ENCODE data around the gene JAZF1.

JAZF1 gene

GRCh38 chr7:28165961-28166955 lies 14.3 kb downstream of the JAZF1 start:
- DNase-seq (ENCODE audit: low read depth in 3 of 3) = no peak

- DNase-seq (ENCODE audit: low read depth in 3 of 3) = no peak
Observed at GRCh38 chr7:28165261-28165660, 15.3 kb downstream of the JAZF1 start.

GRCh38 chr7:28163949-28164348 lies 16.6 kb downstream of the JAZF1 start:
- no peak for DNase-seq (ENCODE audit: low read depth in 3 of 3)

- DNase-seq (ENCODE audit: low read depth in 3 of 3) = no peak
Observed at GRCh38 chr7:28161331-28161730, 19.3 kb downstream of the JAZF1 start.

DNA sequence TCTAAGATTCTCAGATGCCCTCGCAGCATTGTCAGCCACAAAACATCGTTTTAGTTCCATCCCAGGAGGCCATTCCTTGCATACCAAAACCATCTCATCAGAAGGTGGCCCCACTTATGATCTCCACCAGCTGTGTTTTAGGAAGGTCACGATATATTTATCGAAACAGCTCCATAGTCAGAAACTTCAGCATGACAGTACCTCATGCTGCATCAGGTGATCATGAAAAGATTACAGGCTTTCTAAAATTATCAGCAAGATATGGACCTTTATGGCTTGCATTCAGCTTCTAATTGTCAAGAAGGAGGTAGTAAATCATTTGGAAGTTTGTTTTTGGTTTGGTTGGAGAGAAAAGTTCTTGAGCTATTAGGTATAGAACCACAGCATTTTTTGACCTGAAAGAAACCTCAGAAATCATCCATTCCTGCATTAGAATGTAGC lies 20.0 kb downstream of the JAZF1 start:
- DNase-seq (ENCODE audit: low read depth in 3 of 3) = no peak

DNA sequence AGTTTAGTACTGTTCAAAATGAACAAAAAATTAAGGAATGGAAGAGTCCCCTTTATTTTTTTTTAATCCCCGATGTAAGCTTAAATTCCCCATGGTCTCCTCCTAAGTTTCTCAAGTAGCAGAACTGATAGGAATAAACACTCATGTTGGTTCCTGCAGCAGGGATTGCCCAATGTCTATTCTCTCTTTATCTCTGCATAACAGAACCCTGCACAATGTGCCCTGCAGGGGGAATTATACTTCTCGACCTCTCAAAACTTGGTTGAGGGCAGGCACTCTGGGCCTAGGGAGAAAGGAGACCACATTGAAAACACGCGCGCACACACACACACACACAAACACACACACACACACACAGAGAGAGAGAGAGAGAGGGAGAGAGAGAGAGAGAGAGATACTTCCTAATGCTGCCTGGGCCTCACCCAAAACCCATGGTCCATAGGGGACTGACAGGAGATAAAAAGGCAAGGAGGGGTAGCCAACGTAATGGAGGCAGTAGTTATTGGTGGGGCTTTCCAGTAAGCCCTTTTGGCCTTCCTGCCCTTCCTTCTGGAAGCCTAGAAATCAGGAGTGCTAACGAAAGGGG lies 22.7 kb downstream of the JAZF1 start:
- DNase-seq (ENCODE audit: low read depth in 3 of 3) = no peak

DNA sequence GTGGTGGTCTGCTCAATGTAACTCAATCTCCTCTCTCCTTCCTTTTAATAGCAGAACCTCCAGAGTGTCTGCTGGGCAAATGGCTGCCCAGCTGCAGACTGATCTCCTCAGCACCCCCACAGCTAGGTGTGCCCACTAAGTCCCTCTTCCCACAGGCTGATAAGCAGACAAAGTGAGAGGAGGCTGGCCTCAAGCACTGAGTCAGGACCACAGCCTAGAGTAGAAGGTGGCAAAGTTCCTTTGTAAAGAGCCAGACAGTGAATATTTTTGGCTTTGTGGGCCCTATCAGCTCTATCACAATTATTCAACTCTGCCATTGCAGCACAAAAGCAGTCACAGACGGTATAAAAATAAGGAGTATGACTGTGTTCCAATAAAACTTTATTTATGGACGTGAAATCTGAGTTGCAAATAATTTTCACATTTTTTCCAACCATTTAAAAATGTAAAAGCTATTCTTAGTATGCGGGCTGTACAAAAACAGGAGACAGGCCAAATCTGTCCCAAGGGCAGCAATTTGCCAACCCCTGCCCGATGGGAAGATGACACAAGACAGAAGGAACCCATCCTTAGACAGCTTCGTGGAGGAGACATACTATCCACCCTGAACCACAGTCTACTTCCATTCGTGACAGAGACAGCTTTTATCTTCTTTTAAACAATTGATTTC lies 23.4 kb downstream of the JAZF1 start:
- no peak for DNase-seq (ENCODE audit: low read depth in 3 of 3)

DNA sequence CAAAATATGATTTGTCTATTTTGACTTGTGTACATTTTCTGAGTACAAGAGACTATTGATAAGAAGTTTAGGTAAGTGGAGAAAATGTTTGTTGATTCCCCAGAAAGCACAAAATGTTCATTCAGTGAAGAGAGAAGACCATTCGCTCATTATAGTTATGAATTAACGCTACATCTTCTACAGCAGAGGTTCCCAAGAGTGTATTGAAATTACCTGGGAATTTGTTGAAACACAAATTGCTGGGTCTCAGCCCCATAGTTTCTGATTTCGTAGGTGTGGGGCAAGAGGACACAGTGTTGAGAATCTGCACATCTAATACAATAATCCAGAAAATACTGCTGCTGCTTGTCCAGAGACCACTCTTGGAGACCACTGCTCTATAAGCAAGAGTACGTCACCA lies 24.2 kb downstream of the JAZF1 start:
- no peak for DNase-seq (ENCODE audit: low read depth in 3 of 3)

- DNase-seq (ENCODE audit: low read depth in 3 of 3) = no peak
Observed at GRCh38 chr7:28155964-28156363, 24.6 kb downstream of the JAZF1 start.

DNA sequence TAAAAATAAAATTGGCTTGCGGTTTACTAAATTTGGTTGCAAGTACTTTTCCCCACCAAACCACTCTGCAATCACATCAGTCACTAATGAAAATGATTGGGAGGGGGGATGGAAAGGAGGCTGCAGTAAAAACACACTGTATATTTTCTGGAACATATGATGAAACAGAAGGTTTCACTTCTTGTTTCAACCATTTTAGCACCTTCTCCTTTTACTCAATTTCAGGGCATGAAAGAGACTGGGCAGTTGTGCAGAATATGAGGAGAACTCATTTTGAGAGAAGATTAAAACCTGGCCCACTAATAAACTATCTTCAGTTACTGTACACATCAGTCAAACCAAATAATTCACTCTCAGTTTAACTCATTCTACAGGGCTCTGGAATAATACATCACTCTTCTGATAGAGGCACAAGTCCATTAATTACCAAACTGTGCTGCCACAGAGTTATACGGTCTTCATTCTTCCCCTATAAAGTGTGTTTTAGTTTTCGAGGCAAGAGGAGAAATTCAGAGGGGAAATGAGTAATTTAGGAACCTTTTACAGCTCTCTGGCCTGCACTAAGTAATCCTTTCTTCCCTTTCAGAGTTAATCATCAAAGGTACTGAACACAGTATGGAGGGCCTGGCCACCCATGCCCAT lies 25.5 kb downstream of the JAZF1 start:
- DNase-seq (ENCODE audit: low read depth in 3 of 3) = no peak

DNA sequence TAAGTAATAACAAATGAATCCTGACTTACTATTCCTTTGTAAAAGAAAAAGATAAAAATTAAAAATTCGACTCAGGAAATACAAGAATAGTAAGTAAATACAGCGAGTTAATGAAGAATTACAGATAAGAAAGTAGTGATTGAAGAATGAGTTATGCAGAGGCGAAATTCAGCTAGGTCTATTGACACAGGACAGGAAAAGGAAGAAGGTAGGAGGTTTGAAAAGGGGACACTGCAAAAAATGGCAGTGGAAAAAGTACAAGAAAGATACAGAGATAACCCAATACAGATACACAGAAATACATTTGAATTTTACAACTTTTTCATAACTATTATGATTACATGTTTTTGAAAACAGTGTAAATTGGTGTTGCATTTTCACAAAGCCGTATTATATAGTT lies 28.0 kb downstream of the JAZF1 start:
- DNase-seq (ENCODE audit: low read depth in 3 of 3) = no peak

DNA sequence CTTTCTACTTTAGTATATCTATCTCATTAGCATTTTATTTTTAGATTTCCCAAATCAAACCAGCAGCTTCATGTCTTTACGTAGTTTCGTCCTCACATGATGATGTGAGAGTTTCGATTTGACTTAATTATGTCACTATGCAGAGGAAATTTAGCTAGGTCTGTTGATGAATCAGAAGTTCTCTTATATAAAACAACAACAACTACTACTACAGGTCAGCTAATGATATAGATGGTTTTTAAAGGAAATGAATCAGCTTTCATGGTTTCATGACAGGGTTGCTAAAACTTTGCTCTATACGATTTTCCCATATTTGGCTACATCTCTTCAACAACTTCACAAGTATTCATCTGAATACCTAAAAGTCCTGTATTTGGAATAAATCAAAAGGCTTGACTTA lies 28.6 kb downstream of the JAZF1 start:
- DNase-seq (ENCODE audit: low read depth in 3 of 3) = no peak

GRCh38 chr7:28149291-28150101 lies 31.1 kb downstream of the JAZF1 start:
- DNase-seq (ENCODE audit: low read depth in 3 of 3) = no peak

DNA sequence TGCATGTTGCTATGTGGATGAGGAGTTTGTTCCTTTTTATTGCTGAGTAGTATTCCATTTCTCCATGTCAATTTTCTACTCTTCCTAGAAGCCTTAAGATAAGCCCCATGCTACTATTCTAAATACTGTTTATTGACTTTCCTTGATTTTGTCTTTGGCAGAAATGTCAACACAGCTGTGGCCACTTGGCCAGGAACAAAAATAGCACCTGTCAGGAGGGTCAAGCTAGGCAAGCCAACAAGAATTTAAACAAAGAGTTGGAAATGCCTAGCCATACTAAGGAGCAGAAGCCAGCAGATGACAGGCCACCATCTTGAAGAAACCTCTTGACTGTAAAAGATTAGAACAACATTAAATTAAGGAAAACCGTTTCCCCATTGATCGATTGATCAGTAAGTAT lies 34.7 kb downstream of the JAZF1 start:
- no peak for DNase-seq (ENCODE audit: low read depth in 3 of 3)

- no peak for DNase-seq (ENCODE audit: low read depth in 3 of 3)
Observed at GRCh38 chr7:28145090-28145626, 35.4 kb downstream of the JAZF1 start.

- no peak for DNase-seq (ENCODE audit: low read depth in 3 of 3)
Observed at GRCh38 chr7:28144266-28144665, 36.3 kb downstream of the JAZF1 start.

GRCh38 chr7:28142650-28143049 lies 37.9 kb downstream of the JAZF1 start:
- no peak for DNase-seq (ENCODE audit: low read depth in 3 of 3)

DNA sequence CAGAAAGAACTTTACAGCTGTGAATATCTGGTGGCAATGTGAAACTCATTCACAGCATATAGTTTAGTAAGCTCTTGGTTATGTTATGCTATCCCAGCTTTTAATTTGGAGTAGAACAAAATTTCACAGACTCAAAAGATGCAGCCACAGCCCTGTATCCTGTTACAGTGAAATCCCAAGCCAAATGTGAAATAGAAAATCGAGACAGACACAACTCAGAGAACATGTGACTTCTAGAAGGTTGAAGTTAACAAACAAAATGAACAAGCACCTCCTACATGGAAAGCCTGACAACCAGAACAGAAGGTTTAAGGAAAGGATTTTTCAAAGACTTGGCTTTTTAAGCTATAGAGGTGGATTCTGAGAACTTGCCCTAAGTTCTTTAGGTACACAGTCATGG lies 39.6 kb downstream of the JAZF1 start:
- no peak for DNase-seq (ENCODE audit: low read depth in 3 of 3)

DNA sequence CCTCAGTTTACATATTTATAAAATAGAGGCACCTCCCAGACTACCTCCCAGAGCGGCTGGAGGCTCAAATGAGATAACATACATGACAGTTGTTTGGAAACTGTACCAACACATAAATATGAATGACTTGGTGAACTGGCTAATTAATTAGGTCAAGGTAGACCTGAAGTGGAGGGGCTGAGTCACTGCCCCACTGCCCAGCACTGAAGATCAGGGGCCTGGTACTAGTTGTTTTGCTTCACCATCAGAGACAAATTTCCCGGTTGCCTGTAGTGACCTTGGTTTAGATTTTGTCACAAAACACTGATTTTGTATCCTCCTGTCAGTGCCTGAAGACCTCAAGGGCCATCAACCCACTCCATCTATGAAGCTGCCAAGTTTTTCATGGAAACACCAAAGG lies 41.8 kb downstream of the JAZF1 start:
- DNase-seq (ENCODE audit: low read depth in 3 of 3) = no peak

GRCh38 chr7:28137463-28137862 lies 43.1 kb downstream of the JAZF1 start:
- DNase-seq (ENCODE audit: low read depth in 3 of 3) = no peak

DNA sequence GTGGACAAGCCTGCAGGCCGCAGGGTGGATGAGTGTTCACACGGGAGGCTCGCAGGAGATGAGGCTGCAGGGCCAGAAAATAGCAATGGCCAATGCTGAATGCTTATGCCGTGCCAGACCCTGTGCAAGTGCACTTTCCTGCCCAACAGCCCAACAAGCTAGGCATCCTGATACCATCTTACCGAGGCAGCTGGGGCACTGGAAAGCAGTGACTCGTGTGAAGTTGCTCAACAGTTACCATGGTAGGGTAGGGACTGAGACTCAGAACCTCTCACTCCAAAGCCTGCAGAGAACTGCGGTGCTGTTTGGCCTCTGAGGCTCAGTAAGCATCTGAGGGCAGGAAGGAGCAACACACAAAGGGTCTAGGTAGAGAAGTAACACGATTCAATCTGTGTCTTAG lies 43.7 kb downstream of the JAZF1 start:
- DNase-seq (ENCODE audit: low read depth in 3 of 3) = no peak
